ENCODE results near the gene USP7.

DNA sequence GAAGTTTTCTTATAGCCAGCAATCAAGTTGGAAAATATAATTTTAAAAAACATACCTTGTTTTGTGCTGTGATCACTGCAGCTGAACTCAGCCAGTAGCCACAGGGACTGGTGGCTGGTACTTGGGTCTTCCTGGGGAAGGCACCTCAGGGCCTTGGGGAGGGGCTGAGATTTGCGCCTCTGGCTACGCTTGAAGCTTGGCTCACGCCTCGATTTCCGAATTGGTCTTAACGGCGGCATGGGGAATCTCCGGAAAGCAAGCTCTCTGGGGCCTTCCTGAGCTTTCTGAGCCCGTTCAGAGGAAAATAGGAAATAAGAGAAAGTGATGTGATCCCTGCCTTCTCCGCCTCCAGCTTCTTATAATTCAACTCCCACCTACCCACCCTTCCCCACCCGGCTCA, 11.3 kb upstream of the USP7 start:
- TF ChIP-seq, protein P1, sequence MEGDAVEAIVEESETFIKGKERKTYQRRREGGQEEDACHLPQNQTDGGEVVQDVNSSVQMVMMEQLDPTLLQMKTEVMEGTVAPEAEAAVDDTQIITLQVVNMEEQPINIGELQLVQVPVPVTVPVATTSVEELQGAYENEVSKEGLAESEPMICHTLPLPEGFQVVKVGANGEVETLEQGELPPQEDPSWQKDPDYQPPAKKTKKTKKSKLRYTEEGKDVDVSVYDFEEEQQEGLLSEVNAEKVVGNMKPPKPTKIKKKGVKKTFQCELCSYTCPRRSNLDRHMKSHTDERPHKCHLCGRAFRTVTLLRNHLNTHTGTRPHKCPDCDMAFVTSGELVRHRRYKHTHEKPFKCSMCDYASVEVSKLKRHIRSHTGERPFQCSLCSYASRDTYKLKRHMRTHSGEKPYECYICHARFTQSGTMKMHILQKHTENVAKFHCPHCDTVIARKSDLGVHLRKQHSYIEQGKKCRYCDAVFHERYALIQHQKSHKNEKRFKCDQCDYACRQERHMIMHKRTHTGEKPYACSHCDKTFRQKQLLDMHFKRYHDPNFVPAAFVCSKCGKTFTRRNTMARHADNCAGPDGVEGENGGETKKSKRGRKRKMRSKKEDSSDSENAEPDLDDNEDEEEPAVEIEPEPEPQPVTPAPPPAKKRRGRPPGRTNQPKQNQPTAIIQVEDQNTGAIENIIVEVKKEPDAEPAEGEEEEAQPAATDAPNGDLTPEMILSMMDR (IDR thresholded peaks at IDR 0.05) = no peak
- no peak for TF ChIP-seq POLR2A (IDR thresholded peaks at IDR 0.05)
